WERI-Rb-1 (cell line): Measurements from ENCODE around the gene AKAP13.
A peak's percentile ranks its signal among the peaks of the same experiment; 100 is the strongest.

Experiments
- DNase-seq: peaks from one replicate; pipeline ENCODE4 v3.0.0-alpha.2; 2020
- H3K27ac ChIP-seq: fragments of 250-450 bp; sonication (Bioruptor Pico); 2 replicates; pipeline ENCODE4 v1.5.1; 2020; ENCODE audit warnings: mild to moderate bottlenecking, moderate library complexity
- H3K27me3 ChIP-seq: fragments of 250-450 bp; sonication (Bioruptor Pico); 2 replicates; pipeline ENCODE4 v1.5.1; 2021; ENCODE audit warnings: mild to moderate bottlenecking, low read depth, moderate library complexity; ENCODE audit not compliant: insufficient read depth, severe bottlenecking
- H3K36me3 ChIP-seq: fragments of 250-450 bp; sonication (Bioruptor Pico); 2 replicates; pipeline ENCODE4 v1.5.1; 2020; ENCODE audit warnings: mild to moderate bottlenecking, moderate library complexity
- H3K4me3 ChIP-seq: 2 replicates; pipeline ENCODE4 v1.5.1; 2011; ENCODE audit warnings: low read depth, mild to moderate bottlenecking, control low read depth, low read length
- H3K9me3 ChIP-seq: fragments of 250-450 bp; sonication (Bioruptor Pico); 2 replicates; pipeline ENCODE4 v1.5.1; 2021; ENCODE audit warnings: mild to moderate bottlenecking, moderate library complexity; ENCODE audit not compliant: severe bottlenecking
- TF ChIP-seq, protein P1 (sequence below): IDR thresholded peaks from 2 replicates; pipeline ENCODE4 v1.5.1; 2011; ENCODE audit warnings: low read depth, mild to moderate bottlenecking, control low read depth, inconsistent platforms, low read length

Gene AKAP13

DNA sequence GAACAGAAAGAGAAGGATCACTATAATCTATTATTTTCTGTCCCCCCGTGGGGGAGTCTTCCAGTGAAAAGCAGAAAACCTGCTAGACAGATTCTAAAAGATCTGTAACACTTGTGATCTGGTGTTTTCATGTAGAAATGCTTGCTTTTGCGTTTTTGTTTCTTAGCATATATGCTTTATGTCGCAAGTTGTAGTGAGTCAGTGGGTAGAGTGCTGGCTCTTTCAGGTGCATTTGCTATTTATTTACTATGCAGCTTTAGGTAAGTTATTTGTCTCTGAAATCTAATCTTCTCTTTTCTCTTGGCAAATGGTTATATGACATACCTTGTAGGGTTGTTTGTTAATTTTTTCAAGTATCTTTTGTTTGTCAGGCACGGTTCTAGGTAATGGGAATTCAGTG lies 9.4 kb downstream of the AKAP13 start:
- Histone ChIP-seq H3K27ac (0 out of 2 replicates have a peak overlapping the region, but pooled peaks have one; percentile 8), H3K4me3 (no peak overlapping the region), H3K36me3 (peaks cover 45% of the 10 kb centered on the region)

DNA sequence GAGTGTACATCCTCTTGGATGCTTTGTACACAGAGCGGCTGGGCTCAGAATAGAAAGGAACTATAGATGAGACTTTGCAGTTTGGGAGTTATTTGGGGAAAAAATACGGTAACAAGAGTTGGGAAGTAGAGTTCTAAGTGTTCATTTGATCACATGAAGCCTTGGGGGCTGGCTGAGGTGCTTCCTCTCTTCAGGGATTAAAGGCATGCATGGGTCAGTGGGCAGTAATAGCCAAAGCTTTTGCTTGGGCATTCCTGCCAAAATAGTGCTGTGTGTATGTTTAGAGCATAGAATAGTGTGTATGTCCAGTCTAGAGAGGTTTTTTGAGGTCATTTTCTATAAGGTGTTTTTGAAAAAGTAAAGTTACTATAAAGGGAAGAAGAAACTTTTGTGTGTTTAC lies 12.8 kb downstream of the AKAP13 start:
- no peaks in the 10 kb centered on the region for H3K27me3 ChIP-seq
- peaks cover 18% of the 10 kb centered on the region for H3K36me3 ChIP-seq
- H3K27ac ChIP-seq, result no peak overlapping the region
- TF ChIP-seq, protein P1, sequence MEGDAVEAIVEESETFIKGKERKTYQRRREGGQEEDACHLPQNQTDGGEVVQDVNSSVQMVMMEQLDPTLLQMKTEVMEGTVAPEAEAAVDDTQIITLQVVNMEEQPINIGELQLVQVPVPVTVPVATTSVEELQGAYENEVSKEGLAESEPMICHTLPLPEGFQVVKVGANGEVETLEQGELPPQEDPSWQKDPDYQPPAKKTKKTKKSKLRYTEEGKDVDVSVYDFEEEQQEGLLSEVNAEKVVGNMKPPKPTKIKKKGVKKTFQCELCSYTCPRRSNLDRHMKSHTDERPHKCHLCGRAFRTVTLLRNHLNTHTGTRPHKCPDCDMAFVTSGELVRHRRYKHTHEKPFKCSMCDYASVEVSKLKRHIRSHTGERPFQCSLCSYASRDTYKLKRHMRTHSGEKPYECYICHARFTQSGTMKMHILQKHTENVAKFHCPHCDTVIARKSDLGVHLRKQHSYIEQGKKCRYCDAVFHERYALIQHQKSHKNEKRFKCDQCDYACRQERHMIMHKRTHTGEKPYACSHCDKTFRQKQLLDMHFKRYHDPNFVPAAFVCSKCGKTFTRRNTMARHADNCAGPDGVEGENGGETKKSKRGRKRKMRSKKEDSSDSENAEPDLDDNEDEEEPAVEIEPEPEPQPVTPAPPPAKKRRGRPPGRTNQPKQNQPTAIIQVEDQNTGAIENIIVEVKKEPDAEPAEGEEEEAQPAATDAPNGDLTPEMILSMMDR, result no peak
- H3K9me3 ChIP-seq, result no peaks in the 10 kb centered on the region
- DNase-seq, result no peak
- H3K4me3 ChIP-seq, result no peak overlapping the region

More for the DNA sequence above, 9.4 kb downstream of the AKAP13 start:
- H3K27me3 ChIP-seq, result no peaks in the 10 kb centered on the region
- H3K9me3 ChIP-seq, result no peaks in the 10 kb centered on the region
- TF ChIP-seq, protein P1, result no peak
- DNase-seq, result no peak

DNA sequence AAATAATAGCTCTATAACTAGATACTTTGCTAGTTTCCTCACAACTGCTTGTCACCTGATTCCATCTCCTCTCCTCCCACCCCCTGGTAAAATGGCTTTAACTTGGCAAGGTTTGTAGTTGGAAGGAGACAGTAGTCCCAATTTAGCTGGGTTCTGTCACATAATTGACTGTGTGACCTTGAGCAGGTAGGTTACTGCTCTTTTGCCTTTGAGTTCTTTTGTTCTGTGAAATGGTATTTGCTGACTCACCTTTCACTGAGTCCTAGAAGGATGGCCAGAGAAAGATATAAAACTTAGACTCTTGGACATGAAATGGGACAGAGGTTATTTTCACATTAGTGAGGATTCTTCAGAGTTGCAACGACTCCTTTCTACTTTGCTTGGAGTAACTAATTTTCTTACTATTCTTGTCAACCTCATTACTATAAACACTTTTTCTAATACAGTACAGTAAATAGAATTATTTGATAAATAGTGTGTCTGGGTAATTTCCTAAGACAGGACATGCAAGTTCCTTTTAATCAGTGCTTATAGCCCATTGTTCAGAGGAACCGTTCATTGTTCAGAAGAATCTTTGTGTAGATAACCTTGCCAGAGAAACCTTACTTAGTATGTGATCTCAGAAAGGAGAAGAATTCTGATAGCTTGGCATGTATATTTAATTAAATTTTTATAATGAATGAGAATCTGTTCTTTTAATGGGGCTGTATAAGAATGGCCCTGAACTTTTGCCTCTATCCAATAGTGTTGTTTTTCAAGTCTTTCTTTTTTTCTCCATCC lies 14.3 kb downstream of the AKAP13 start:
- Histone ChIP-seq H3K4me3 (no peak overlapping the region), H3K27ac (no peak overlapping the region)
- no peak for DNase-seq

DNA sequence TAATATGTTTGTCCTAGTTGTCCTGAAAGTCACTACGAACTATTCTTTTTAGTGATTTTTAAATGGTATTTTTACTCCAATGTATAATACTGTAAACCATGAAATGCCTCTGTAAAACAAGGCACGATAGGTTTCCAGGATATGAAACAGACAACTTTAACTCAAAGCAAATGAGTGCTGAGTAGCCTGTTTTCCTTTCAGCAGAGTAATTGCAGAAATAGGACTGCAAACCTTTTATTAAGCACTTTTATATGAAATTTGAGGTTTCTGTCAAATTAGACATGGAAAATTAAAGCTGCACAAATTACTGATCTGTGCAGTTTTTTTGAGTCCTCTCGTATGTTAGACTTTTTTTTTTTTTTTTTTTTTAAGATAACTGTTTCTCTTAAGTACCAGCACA lies 16.2 kb downstream of the AKAP13 start:
- no peak for DNase-seq
- Histone ChIP-seq H3K36me3 (peaks cover 4% of the 10 kb centered on the region), H3K27ac (no peak overlapping the region), H3K27me3 (no peaks in the 10 kb centered on the region), H3K4me3 (no peak overlapping the region), H3K9me3 (no peaks in the 10 kb centered on the region)
- TF ChIP-seq, protein P1, result no peak

More for the DNA sequence above, 14.3 kb downstream of the AKAP13 start:
- Histone ChIP-seq H3K9me3 (no peaks in the 10 kb centered on the region), H3K27me3 (no peaks in the 10 kb centered on the region), H3K36me3 (peaks cover 12% of the 10 kb centered on the region)
- TF ChIP-seq, protein P1, result no peak

DNA sequence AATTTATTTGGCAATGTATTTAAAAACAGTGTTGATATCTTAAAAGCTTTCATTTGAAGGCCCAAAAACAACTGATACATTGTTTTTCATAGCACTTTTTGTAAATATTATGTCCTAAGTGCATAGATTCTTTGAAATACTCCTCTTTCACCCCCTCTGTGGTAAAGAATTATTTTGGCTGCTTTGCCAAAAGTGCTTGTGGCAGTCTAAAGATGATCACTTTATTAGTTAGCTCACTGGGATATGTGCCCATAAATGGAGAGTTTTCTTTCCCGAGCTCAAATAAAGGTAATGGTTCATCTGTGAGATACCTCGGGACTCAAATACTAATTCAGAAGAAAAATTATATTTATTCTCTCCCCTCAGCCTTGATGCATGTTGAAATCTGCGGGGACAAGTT lies 16.7 kb downstream of the AKAP13 start:
- Histone ChIP-seq H3K9me3 (no peaks in the 10 kb centered on the region), H3K4me3 (no peak overlapping the region), H3K27ac (no peak overlapping the region), H3K27me3 (no peaks in the 10 kb centered on the region), H3K36me3 (peaks cover 4% of the 10 kb centered on the region)
- no peak for DNase-seq
- TF ChIP-seq, protein P1, result no peak

DNA sequence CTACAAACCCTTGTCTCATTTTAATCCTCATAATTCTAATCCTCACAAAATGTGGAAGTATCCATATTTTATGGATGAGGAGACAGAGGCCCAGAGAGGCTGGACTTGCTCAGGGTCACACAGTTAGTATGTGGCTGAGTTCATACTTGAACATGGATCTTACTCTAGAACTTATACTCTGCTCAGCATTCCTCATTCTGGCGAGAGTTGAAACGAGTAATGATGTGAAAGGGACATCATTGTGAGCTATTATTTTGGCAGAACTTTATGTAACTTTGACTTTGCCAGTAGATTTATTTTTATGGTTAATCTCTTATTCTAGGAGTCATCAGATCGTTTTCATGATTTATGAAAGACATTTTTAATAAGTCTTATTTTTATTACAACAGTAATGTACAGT lies 17.5 kb downstream of the AKAP13 start:
- H3K27ac ChIP-seq, result no peak overlapping the region
- no peak for DNase-seq
- H3K36me3 ChIP-seq, result peaks cover 4% of the 10 kb centered on the region
- no peaks in the 10 kb centered on the region for H3K9me3 ChIP-seq
- TF ChIP-seq, protein P1, result no peak
- H3K4me3 ChIP-seq, result no peak overlapping the region
- no peaks in the 10 kb centered on the region for H3K27me3 ChIP-seq
